Measurements from ENCODE around the gene EQTN. TPM values are rescaled to one million over a fixed set of nuclear protein-coding genes. Genes with fewer than 3 reads are reported as not detected.

The EQTN gene
- total RNA-seq, 4 donors from 2014 or later: 0.97 to 2.8 TPM; not detected in 2

DNA sequence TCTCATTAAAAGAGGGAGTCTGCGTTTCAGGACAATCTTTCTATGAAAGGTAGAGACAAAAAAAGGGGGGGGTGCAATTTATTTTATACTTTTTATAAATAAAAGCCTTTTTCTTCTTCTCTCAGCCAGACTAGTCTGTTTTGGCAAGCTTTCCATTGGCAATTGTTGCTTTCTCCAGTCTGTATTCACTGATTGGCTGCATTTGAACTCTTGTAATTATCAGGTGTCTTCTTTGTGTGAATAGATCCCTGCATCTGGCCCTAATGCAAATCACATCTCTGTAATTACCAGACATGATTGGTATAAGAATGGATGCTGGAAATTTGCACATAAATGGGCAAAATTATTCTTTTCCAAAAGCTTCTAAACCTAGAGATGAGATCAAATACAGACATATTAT is 7.6 kb upstream of the EQTN start:
- intact Hi-C loops (cut with DNase I; ENCODE audit: low total_unique reads): no loop called here
- no peak overlapping the region for H3K4me3 ChIP-seq
- H3K27me3 ChIP-seq: no peaks in the 10 kb centered on the region
- H3K4me1 ChIP-seq: no peaks in the 10 kb centered on the region
- TF ChIP-seq POLR2A (IDR thresholded peaks at IDR 0.05): no peak
- TF ChIP-seq, protein P1, sequence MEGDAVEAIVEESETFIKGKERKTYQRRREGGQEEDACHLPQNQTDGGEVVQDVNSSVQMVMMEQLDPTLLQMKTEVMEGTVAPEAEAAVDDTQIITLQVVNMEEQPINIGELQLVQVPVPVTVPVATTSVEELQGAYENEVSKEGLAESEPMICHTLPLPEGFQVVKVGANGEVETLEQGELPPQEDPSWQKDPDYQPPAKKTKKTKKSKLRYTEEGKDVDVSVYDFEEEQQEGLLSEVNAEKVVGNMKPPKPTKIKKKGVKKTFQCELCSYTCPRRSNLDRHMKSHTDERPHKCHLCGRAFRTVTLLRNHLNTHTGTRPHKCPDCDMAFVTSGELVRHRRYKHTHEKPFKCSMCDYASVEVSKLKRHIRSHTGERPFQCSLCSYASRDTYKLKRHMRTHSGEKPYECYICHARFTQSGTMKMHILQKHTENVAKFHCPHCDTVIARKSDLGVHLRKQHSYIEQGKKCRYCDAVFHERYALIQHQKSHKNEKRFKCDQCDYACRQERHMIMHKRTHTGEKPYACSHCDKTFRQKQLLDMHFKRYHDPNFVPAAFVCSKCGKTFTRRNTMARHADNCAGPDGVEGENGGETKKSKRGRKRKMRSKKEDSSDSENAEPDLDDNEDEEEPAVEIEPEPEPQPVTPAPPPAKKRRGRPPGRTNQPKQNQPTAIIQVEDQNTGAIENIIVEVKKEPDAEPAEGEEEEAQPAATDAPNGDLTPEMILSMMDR (IDR thresholded peaks at IDR 0.05): no peak
- H3K27ac ChIP-seq: no peak overlapping the region
- H3K9me3 ChIP-seq: no peaks in the 10 kb centered on the region
- no peaks in the 10 kb centered on the region for H3K36me3 ChIP-seq
- no peak for DNase-seq

GRCh38 chr9:27303219-27303618 is 6.3 kb upstream of the EQTN start:
- Histone ChIP-seq H3K4me1 (no peaks in the 10 kb centered on the region), H3K4me3 (no peak overlapping the region), H3K36me3 (no peaks in the 10 kb centered on the region), H3K27ac (no peak overlapping the region), H3K9me3 (no peaks in the 10 kb centered on the region), H3K27me3 (no peaks in the 10 kb centered on the region)
- intact Hi-C loops (cut with DNase I; ENCODE audit: low total_unique reads): no loop called here
- no peak for DNase-seq
- TF ChIP-seq, protein P1 (IDR thresholded peaks at IDR 0.05): no peak
- TF ChIP-seq POLR2A (IDR thresholded peaks at IDR 0.05): no peak

GRCh38 chr9:27293996-27294395 is 3.0 kb downstream of the EQTN start:
- H3K9me3 ChIP-seq: no peaks in the 10 kb centered on the region
- H3K4me1 ChIP-seq: no peaks in the 10 kb centered on the region
- H3K4me3 ChIP-seq: no peak overlapping the region
- H3K27me3 ChIP-seq: no peaks in the 10 kb centered on the region
- no peaks in the 10 kb centered on the region for H3K36me3 ChIP-seq
- no peak for DNase-seq
- TF ChIP-seq, protein P1 (IDR thresholded peaks at IDR 0.05): no peak
- no peak for TF ChIP-seq POLR2A (IDR thresholded peaks at IDR 0.05)
- intact Hi-C loops (cut with DNase I; ENCODE audit: low total_unique reads): no loop called here
- no peak overlapping the region for H3K27ac ChIP-seq

DNA sequence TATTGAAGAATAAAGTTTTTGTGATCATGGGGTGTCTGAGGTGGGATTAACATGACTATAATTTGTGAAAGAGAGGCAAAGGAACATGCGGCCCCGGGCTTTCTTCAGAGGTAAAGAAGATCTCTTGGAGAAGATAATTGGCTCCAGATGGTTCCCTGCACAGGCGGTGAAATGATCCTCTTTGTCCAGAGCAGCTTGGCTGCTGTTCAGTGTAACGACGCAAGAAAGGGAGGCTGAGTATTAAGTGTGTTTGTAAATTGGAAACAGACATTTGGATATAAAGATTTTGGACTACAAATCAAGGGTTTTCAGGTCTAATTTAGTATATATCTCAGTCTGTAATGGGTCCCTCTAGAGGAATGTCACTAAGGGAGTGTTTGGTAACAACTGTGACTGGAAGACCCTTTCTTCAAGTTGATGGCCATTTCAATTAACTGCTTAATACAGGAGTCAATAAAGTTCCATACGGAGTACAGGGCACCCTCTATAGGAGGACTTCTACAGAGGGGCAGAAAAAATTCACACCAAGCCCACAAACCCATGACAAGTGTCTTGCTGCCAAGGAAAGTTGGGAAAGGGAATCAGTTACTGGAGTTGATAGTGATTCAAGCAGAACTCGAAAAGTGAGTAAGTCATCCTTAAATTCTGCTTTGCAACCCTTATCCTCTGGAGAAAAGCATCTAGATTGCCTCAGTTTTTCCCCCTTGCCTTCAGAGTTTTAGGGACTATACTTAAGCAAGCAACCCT is 4.1 kb downstream of the EQTN start:
- Histone ChIP-seq H3K4me3 (no peak overlapping the region), H3K4me1 (no peaks in the 10 kb centered on the region), H3K36me3 (no peaks in the 10 kb centered on the region), H3K9me3 (no peaks in the 10 kb centered on the region), H3K27me3 (no peaks in the 10 kb centered on the region), H3K27ac (no peak overlapping the region)
- DNase-seq: peak; percentile 66
- intact Hi-C loops (cut with DNase I; ENCODE audit: low total_unique reads): no loop called here
- TF ChIP-seq POLR2A (IDR thresholded peaks at IDR 0.05): no peak
- TF ChIP-seq, protein P1 (IDR thresholded peaks at IDR 0.05): no peak

GRCh38 chr9:27291292-27291691 is 5.7 kb downstream of the EQTN start:
- intact Hi-C loops (cut with DNase I; ENCODE audit: low total_unique reads): no loop called here
- no peaks in the 10 kb centered on the region for H3K9me3 ChIP-seq
- DNase-seq: no peak
- no peaks in the 10 kb centered on the region for H3K27me3 ChIP-seq
- no peaks in the 10 kb centered on the region for H3K36me3 ChIP-seq
- no peaks in the 10 kb centered on the region for H3K4me1 ChIP-seq
- H3K4me3 ChIP-seq: no peak overlapping the region
- H3K27ac ChIP-seq: no peak overlapping the region
- no peak for TF ChIP-seq POLR2A (IDR thresholded peaks at IDR 0.05)
- TF ChIP-seq, protein P1 (IDR thresholded peaks at IDR 0.05): no peak
